IMR-90 (cell line): ENCODE measurements around the gene SAP30BP. TPM values are rescaled to one million over a fixed set of nuclear protein-coding genes. Genes with fewer than 3 reads are reported as not detected.

ENCODE experiments used
- polyA plus RNA-seq, 3 experiments: library from polyadenylated mRNA; depleted of rRNA; stranded (reverse); fragments of >200 nt; gene quantifications; 2 replicates each; pipeline ENCODE4 v1.2.3, GENCODE V29; 2012; ENCODE audit warnings: low replicate concordance in 1 of 3
- total RNA-seq: library from RNA; depleted of rRNA; stranded (reverse); fragments of >200 nt; gene quantifications from 2 replicates; pipeline ENCODE4 v1.2.3, GENCODE V29; 2012; rRNA removed

SAP30BP gene
- total and polyA plus RNA-seq, 2 of the 4 experiments (the other 2 are of a cell fraction) = 70.4 to 139 TPM

Other genes with a start within 250 kb of the SAP30BP start
- gene TMEM94, start 210.7 kb upstream of the SAP30BP start, total RNA-seq = 8.4 and 11.4 TPM in 2 replicates
- gene TMEM94, start 210.7 kb upstream of the SAP30BP start, polyA plus RNA-seq (2012; rRNA removed) = 59.2 and 64.7 TPM in 2 replicates
- gene CASKIN2, start 151.8 kb upstream of the SAP30BP start, total RNA-seq = 2.2 and 2.9 TPM in 2 replicates
- 6.9 and 7.5 TPM in 2 replicates for gene CASKIN2, start 151.8 kb upstream of the SAP30BP start, polyA plus RNA-seq (2012; rRNA removed)
- 6.4 and 7.2 TPM in 2 replicates for gene TSEN54, start 150.8 kb upstream of the SAP30BP start, total RNA-seq
- gene TSEN54, start 150.8 kb upstream of the SAP30BP start, polyA plus RNA-seq (2012; rRNA removed) = 14.9 and 16.2 TPM in 2 replicates
- 0.54 and 0.56 TPM in 2 replicates for gene LLGL2, start 141.6 kb upstream of the SAP30BP start, total RNA-seq
- 0.53 and 0.72 TPM in 2 replicates for gene LLGL2, start 141.6 kb upstream of the SAP30BP start, polyA plus RNA-seq (2012; rRNA removed)
- 0.18 TPM in 1 of 2 replicates, not detected in the other for gene MYO15B, start 79.5 kb upstream of the SAP30BP start, total RNA-seq
- gene MYO15B, start 79.5 kb upstream of the SAP30BP start, polyA plus RNA-seq (2012; rRNA removed) = 0.43 and 0.65 TPM in 2 replicates
- not detected in 2 replicates for gene SMIM5, start 33.9 kb upstream of the SAP30BP start, total RNA-seq
- 0.14 TPM in 1 of 2 replicates, not detected in the other for gene SMIM5, start 33.9 kb upstream of the SAP30BP start, polyA plus RNA-seq (2012; rRNA removed)
- gene RECQL5, start 184 bp upstream of the SAP30BP start, total RNA-seq = 7.3 and 8.6 TPM in 2 replicates
- gene RECQL5, start 184 bp upstream of the SAP30BP start, polyA plus RNA-seq (2012; rRNA removed) = 17.4 and 23.7 TPM in 2 replicates
- under 0.01 TPM in 1 of 2 replicates, not detected in the other for gene ITGB4, start 54.1 kb downstream of the SAP30BP start, total RNA-seq
- 0.27 and 0.39 TPM in 2 replicates for gene ITGB4, start 54.1 kb downstream of the SAP30BP start, polyA plus RNA-seq (2012; rRNA removed)
- 18.9 and 21.9 TPM in 2 replicates for gene GALK1, start 97.9 kb downstream of the SAP30BP start, total RNA-seq
- 19.9 and 28.7 TPM in 2 replicates for gene GALK1, start 97.9 kb downstream of the SAP30BP start, polyA plus RNA-seq (2012; rRNA removed)
- gene UNK, start 117.5 kb downstream of the SAP30BP start, total RNA-seq = 15.4 and 15.8 TPM in 2 replicates
- 16.9 and 17.3 TPM in 2 replicates for gene UNK, start 117.5 kb downstream of the SAP30BP start, polyA plus RNA-seq (2012; rRNA removed)
- under 0.01 TPM in 1 of 2 replicates, not detected in the other for gene UNC13D, start 177.1 kb downstream of the SAP30BP start, total RNA-seq
- gene UNC13D, start 177.1 kb downstream of the SAP30BP start, polyA plus RNA-seq (2012; rRNA removed) = 0.31 and 0.52 TPM in 2 replicates
- 7.8 and 9.0 TPM in 2 replicates for gene WBP2, start 188.0 kb downstream of the SAP30BP start, total RNA-seq
- 35.5 and 36.7 TPM in 2 replicates for gene WBP2, start 188.0 kb downstream of the SAP30BP start, polyA plus RNA-seq (2012; rRNA removed)
- 1.4 TPM in 2 replicates for gene TRIM47, start 211.2 kb downstream of the SAP30BP start, total RNA-seq
- gene TRIM47, start 211.2 kb downstream of the SAP30BP start, polyA plus RNA-seq (2012; rRNA removed) = 7.2 and 7.5 TPM in 2 replicates
- 7.9 and 8.1 TPM in 2 replicates for gene TRIM65, start 229.6 kb downstream of the SAP30BP start, total RNA-seq
- 10.6 and 10.8 TPM in 2 replicates for gene TRIM65, start 229.6 kb downstream of the SAP30BP start, polyA plus RNA-seq (2012; rRNA removed)
- gene MRPL38, start 237.5 kb downstream of the SAP30BP start, total RNA-seq = 13.3 and 15.3 TPM in 2 replicates
- 42.5 and 55.5 TPM in 2 replicates for gene MRPL38, start 237.5 kb downstream of the SAP30BP start, polyA plus RNA-seq (2012; rRNA removed)